ENCODE data around the gene LZTR1.
"Not testable (repeated sequence)": the region's sequence is repeated elsewhere in the genome, so short reads cannot be mapped to it uniquely, and the experiment has no call there.

The LZTR1 gene

GRCh38 chr22:20981787-20982562 lies at the start of gene LZTR1:
Gene LZTR1 (plus strand): TSS chr22:20982297. CDS start chr22:20982372, 75 bp downstream.
- peak; percentile 23 to 48 for DNase-seq (ENCODE audit: low read depth in 2 of 2)

GRCh38 chr22:20933910-20934309 lies 48.2 kb upstream of the LZTR1 start:
- DNase-seq (ENCODE audit: low read depth in 2 of 2) = no peak

- not testable (repeated sequence) for DNase-seq (ENCODE audit: low read depth in 2 of 2)
These were observed 47.0 kb upstream of the LZTR1 start for GRCh38 chr22:20935049-20935448.

GRCh38 chr22:20935780-20936539 lies 46.1 kb upstream of the LZTR1 start:
- DNase-seq (ENCODE audit: low read depth in 2 of 2) = not testable (repeated sequence)

GRCh38 chr22:20937031-20937793 lies 44.9 kb upstream of the LZTR1 start:
- DNase-seq (ENCODE audit: low read depth in 2 of 2) = no peak

GRCh38 chr22:20937794-20938671 lies 44.1 kb upstream of the LZTR1 start:
- no peak for DNase-seq (ENCODE audit: low read depth in 2 of 2)

GRCh38 chr22:20939457-20940185 lies 42.5 kb upstream of the LZTR1 start:
- DNase-seq (ENCODE audit: low read depth in 2 of 2) = not testable (repeated sequence)

GRCh38 chr22:20940186-20940651 lies 41.9 kb upstream of the LZTR1 start:
- DNase-seq (ENCODE audit: low read depth in 2 of 2) = no peak

GRCh38 chr22:20940904-20941385 lies 41.2 kb upstream of the LZTR1 start:
- DNase-seq (ENCODE audit: low read depth in 2 of 2) = no peak

- DNase-seq (ENCODE audit: low read depth in 2 of 2) = not testable (repeated sequence)
These were observed 39.7 kb upstream of the LZTR1 start for GRCh38 chr22:20942203-20942902.

- no peak for DNase-seq (ENCODE audit: low read depth in 2 of 2)
These were observed 38.8 kb upstream of the LZTR1 start for GRCh38 chr22:20943104-20943933.

- no peak for DNase-seq (ENCODE audit: low read depth in 2 of 2)
These were observed 38.1 kb upstream of the LZTR1 start for GRCh38 chr22:20944042-20944441.

GRCh38 chr22:20945578-20945934 lies 36.5 kb upstream of the LZTR1 start:
- DNase-seq (ENCODE audit: low read depth in 2 of 2) = no peak

GRCh38 chr22:20946080-20946986 lies 35.8 kb upstream of the LZTR1 start:
- no peak for DNase-seq (ENCODE audit: low read depth in 2 of 2)

- DNase-seq (ENCODE audit: low read depth in 2 of 2) = no peak
These were observed 35.1 kb upstream of the LZTR1 start for GRCh38 chr22:20946991-20947390.

- no peak for DNase-seq (ENCODE audit: low read depth in 2 of 2)
These were observed 33.6 kb upstream of the LZTR1 start for GRCh38 chr22:20948450-20948849.

GRCh38 chr22:20948989-20949388 lies 33.1 kb upstream of the LZTR1 start:
- DNase-seq (ENCODE audit: low read depth in 2 of 2) = no peak

GRCh38 chr22:20949698-20950183 lies 32.4 kb upstream of the LZTR1 start:
- no peak for DNase-seq (ENCODE audit: low read depth in 2 of 2)

Data from stimulated activated CD4-positive, alpha-beta T cell treated with anti-CD3 and anti-CD28 coated beads, Interleukin-1b, Interleukin-23, amount 100 ng/mL, for 1 hour (primary cell).